Heart right ventricle (tissue), 16 donors: ENCODE measurements around the gene EPHA5. TPM values are rescaled to one million over a fixed set of nuclear protein-coding genes. Genes with fewer than 3 reads are reported as not detected.
A peak's percentile ranks its signal among the peaks of the same experiment; 100 is the strongest.

Experiments
- ATAC-seq, 8 donors: fragments of 200-7000 bp; cut with Tn5 transposase; one replicate each; pipeline ENCODE4 v1.9.1; 2020; ENCODE audit warnings: mild to moderate bottlenecking in 8 of 8, moderate library complexity in 8 of 8, moderate number of reproducible peaks in 1 of 8
- DNase-seq, 2 donors: peaks; one replicate each; pipeline ENCODE4 v3.0.0-alpha.2; 2020
- H3K27ac ChIP-seq, 10 donors: fragments of 200-600 bp; sonication (generic) in 2 of 10; one replicate each; pipeline versions ENCODE4 v1.5.0 to v1.8.0; 2020 to 2022; ENCODE audit warnings: mild to moderate bottlenecking in 3 of 10
- H3K27me3 ChIP-seq, 7 donors: fragments of 200-600 bp; one replicate each; pipeline ENCODE4 v1.8.0; 2021 to 2022; ENCODE audit warnings: mild to moderate bottlenecking in 2 of 7
- H3K36me3 ChIP-seq, 9 donors: fragments of 200-600 bp; sonication (generic) in 1 of 9; one replicate each; pipeline versions ENCODE4 v1.5.0 to v1.8.0; 2020 to 2022; ENCODE audit warnings: mild to moderate bottlenecking in 2 of 9
- H3K4me1 ChIP-seq, 9 donors: fragments of 200-600 bp; sonication (generic) in 1 of 9; one replicate each; pipeline versions ENCODE4 v1.5.0 to v1.8.0; 2020 to 2022; ENCODE audit warnings: mild to moderate bottlenecking in 4 of 9
- H3K4me3 ChIP-seq, 10 donors: fragments of 200-600 bp; sonication (generic) in 2 of 10; one replicate each; pipeline versions ENCODE4 v1.5.0 to v1.8.0; 2020 to 2022; ENCODE audit warnings: mild to moderate bottlenecking in 7 of 10, moderate library complexity in 2 of 10
- H3K9me3 ChIP-seq, 11 donors: fragments of 200-600 bp in 10 of 11; sonication (generic) in 2 of 11; one replicate each; pipeline versions ENCODE4 v1.5.0 to v1.8.0; 2013 to 2022; ENCODE audit warnings: mild to moderate bottlenecking in 2 of 11, control low read depth in 1 of 11, moderate library complexity in 1 of 11
- CTCF ChIP-seq, 9 donors: fragments of 200-600 bp; sonication (generic) in 2 of 9; IDR thresholded peaks; one replicate each; pipeline versions ENCODE4 v1.5.0 to v1.8.0; 2021 to 2022; ENCODE audit warnings: antibody characterized with exemption in 9 of 9, mild to moderate bottlenecking in 5 of 9, moderate library complexity in 1 of 9
- WGBS, 2 donors: extraction: QIAGEN DNeasy Blood & Tissue Kit; methylation state at CpG; one replicate each; pipeline ENCODE4 v1.1.7; 2013; ENCODE audit warnings: inconsistent platforms in 1 of 2; 5-methylcytosine and 5-hydroxymethylcytosine counted together
- intact Hi-C, 10 donors: fragments of 100-400 bp; cut with DNase I; formaldehyde crosslinking; loops; one replicate each; pipeline versions ENCODE4 v1.11.1 to v1.14.2; 2022
- polyA plus RNA-seq, 2 donors: library from polyadenylated mRNA; stranded (reverse); fragments of 200-250 nt; gene quantifications; one replicate each; pipeline ENCODE4 v1.2.3, GENCODE V29; 2013
- total RNA-seq, 10 donors: library from RNA; stranded (reverse); fragmentation: NEBNext Ultra II Directional in 3 of 10; extraction: Animal tissue kit (Norgen Biotek cat#: 25700) in 3 of 10; gene quantifications; one replicate each; pipeline versions ENCODE4 v1.2.1 to v1.2.4, GENCODE V29; 2021 to 2023
- donor health status: Arrhythmogenic right ventricular cardiomyopathy.
- donor health status: ischemic (EF 13 %, LVEDD 7.1; RV severe dilation, severe dysfunction).
- donor health status: healthy with polysubstance abuse.
- donor health status: DM: no; HTN: yes; CAD: no.
- donor health status: DM: no; HTN: no; CAD: no.
- donor health status: ischemic (EF 25% LVEDD 6.9; RV normal size, moderate dysfunction).
- donor health status: ischemic (EF 25% LVEDD 5.7; RV mildly dilated, moderate dysfunction).
- donor health status: healthy.
- donor health status: DM: yes; HTN: yes; CAD: no.
- donor health status: Ischemic cardiomyopathy.
- donor health status: ischemic (EF 35%, LVEDD 5.7; RV mildly dilated, moderate dysfunction).
- donor health status: nonischemic (EF 11% LVEDD 7.7; RV severe dilation, severe dysfunction).
- donor health status: DM: yes; HTN: yes; CAD: no.
- donor health status: PGD.
- donor health status: ischemic (EF 29% LVEDD 5.4; RV normal size, mild dysfunction).
- donor health status: nonischemic (EF 23%, LVEDD 6.1; RV moderate dilation, normal function).

EPHA5 gene
- total and polyA plus RNA-seq, 12 donors = under 0.01 to 0.37 (median 0.08) TPM; not detected in 1

GRCh38 chr4:65667506-65668041, 2.7 kb downstream of the EPHA5 start:
- WGBS, 2 donors = 13 to 17% methylated on average over 10 of the region's 10 CpGs
- DNase-seq = no peak
- intact Hi-C loops = no loop called here
- TF ChIP-seq CTCF (IDR thresholded peaks at IDR 0.05) = no peak
- peak overlapping the region in 9 of 10 donors; percentile 2 to 53 (median 46) for H3K4me3 ChIP-seq
- H3K4me1 ChIP-seq = peaks cover 0 to 26% (median 5%) of the 10 kb centered on the region in 9 donors
- no peaks in the 10 kb centered on the region for H3K36me3 ChIP-seq
- H3K9me3 ChIP-seq = no peaks in the 10 kb centered on the region
- peaks cover 4 to 86% (median 61%) of the 10 kb centered on the region in 7 donors for H3K27me3 ChIP-seq
- no peak for ATAC-seq
- H3K27ac ChIP-seq = no peak overlapping the region

- DNase-seq = no peak
- H3K4me3 ChIP-seq = no peak overlapping the region
- H3K27me3 ChIP-seq = peaks cover 4 to 75% (median 50%) of the 10 kb centered on the region in 7 donors
- H3K36me3 ChIP-seq = no peaks in the 10 kb centered on the region
- no peak for TF ChIP-seq CTCF (IDR thresholded peaks at IDR 0.05)
- H3K4me1 ChIP-seq = peaks cover 0 to 26% (median 5%) of the 10 kb centered on the region in 9 donors
- no peak overlapping the region for H3K27ac ChIP-seq
- no peaks in the 10 kb centered on the region for H3K9me3 ChIP-seq
- intact Hi-C loops = no loop called here
- WGBS, 2 donors = 61 to 72% methylated on average over 3 of the region's 3 CpGs
- no peak for ATAC-seq
Observed at GRCh38 chr4:65665771-65666523, 4.3 kb downstream of the EPHA5 start.

GRCh38 chr4:65661471-65661870, 8.8 kb downstream of the EPHA5 start:
- peaks cover 0 to 34% (median 6%) of the 10 kb centered on the region in 7 donors for H3K27me3 ChIP-seq
- no peak overlapping the region for H3K27ac ChIP-seq
- H3K9me3 ChIP-seq = no peaks in the 10 kb centered on the region
- intact Hi-C loops = no loop called here
- DNase-seq (no peak), ATAC-seq (no peak)
- no peaks in the 10 kb centered on the region for H3K36me3 ChIP-seq
- H3K4me1 ChIP-seq = no peaks in the 10 kb centered on the region
- no peak overlapping the region for H3K4me3 ChIP-seq
- TF ChIP-seq CTCF (IDR thresholded peaks at IDR 0.05) = no peak
- 31 to 45% methylated on average over 1 of the region's 1 CpG for whole genome bisulfite sequencing, 2 donors

- no peak for ATAC-seq
- WGBS, 2 donors = 62 to 72% methylated on average over 1 of the region's 1 CpG
- Histone ChIP-seq H3K4me3 (no peak overlapping the region), H3K27ac (no peak overlapping the region), H3K4me1 (no peaks in the 10 kb centered on the region), H3K27me3 (peaks cover 0 to 6% (median 0%) of the 10 kb centered on the region in 7 donors), H3K9me3 (no peaks in the 10 kb centered on the region), H3K36me3 (no peaks in the 10 kb centered on the region)
- no peak for DNase-seq
- TF ChIP-seq CTCF (IDR thresholded peaks at IDR 0.05) = no peak
- intact Hi-C loops = no loop called here
Observed at GRCh38 chr4:65658117-65658516, 12.2 kb downstream of the EPHA5 start.
